BE2C (cell line): ENCODE results near the gene RAI1.

ENCODE experiments used
- DNase-seq: peaks from one replicate; pipeline ENCODE4 v3.0.0-alpha.2; 2020
- H3K27me3 ChIP-seq: fragments of 250-450 bp; sonication (Bioruptor Pico); 2 replicates; pipeline ENCODE4 v1.5.1; 2020; ENCODE audit warnings: mild to moderate bottlenecking
- H3K36me3 ChIP-seq: fragments of 250-450 bp; sonication (Bioruptor Pico); 2 replicates; pipeline ENCODE4 v1.5.1; 2020; ENCODE audit warnings: mild to moderate bottlenecking
- H3K4me1 ChIP-seq: fragments of 250-450 bp; sonication (Bioruptor Pico); 2 replicates; pipeline ENCODE4 v1.5.1; 2020
- H3K4me3 ChIP-seq: 2 replicates; pipeline ENCODE4 v1.5.1; 2011; ENCODE audit warnings: low read depth, low read length
- H3K9me3 ChIP-seq: fragments of 250-450 bp; sonication (Bioruptor Pico); 2 replicates; pipeline ENCODE4 v1.5.1; 2020
- CTCF ChIP-seq: IDR thresholded peaks from 2 replicates; pipeline ENCODE4 v1.5.1; 2012; ENCODE audit warnings: mild to moderate bottlenecking, low read depth, low read length

Gene RAI1

GRCh38 chr17:17817552-17817947, 136.3 kb downstream of the RAI1 start:
- no peak for TF ChIP-seq CTCF
- Histone ChIP-seq H3K4me3 (no peak overlapping the region), H3K36me3 (peaks cover 59% of the 10 kb centered on the region), H3K4me1 (peaks cover 22% of the 10 kb centered on the region), H3K9me3 (no peaks in the 10 kb centered on the region), H3K27me3 (no peaks in the 10 kb centered on the region)
- DNase-seq, result no peak

DNA sequence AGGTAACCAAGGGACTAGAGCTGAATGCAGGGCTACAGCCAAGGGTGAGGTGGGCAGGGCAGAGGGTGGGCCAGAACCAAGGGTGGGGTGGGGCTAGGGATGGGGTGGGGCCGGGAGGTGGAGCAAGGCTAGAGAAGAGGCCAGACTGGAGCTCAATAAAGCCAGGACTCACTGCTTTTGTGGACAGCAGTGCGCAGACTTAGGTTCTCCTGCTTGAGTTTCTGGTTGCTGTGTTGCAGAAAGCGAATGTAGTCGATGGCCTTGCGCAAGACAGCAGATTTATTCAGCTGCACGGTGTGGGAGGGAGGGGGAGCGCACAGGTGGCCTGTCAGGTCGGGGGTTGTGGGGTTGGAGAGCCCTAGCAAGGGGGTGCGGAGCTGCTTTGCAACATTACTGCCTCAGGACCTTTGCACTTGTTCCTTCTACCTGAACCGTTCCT, 136.8 kb downstream of the RAI1 start:
- TF ChIP-seq CTCF, result no peak
- Histone ChIP-seq H3K27me3 (no peaks in the 10 kb centered on the region), H3K36me3 (peaks cover 53% of the 10 kb centered on the region), H3K4me3 (no peak overlapping the region), H3K4me1 (peaks cover 27% of the 10 kb centered on the region), H3K9me3 (no peaks in the 10 kb centered on the region)
- peak; percentile 63 for DNase-seq

DNA sequence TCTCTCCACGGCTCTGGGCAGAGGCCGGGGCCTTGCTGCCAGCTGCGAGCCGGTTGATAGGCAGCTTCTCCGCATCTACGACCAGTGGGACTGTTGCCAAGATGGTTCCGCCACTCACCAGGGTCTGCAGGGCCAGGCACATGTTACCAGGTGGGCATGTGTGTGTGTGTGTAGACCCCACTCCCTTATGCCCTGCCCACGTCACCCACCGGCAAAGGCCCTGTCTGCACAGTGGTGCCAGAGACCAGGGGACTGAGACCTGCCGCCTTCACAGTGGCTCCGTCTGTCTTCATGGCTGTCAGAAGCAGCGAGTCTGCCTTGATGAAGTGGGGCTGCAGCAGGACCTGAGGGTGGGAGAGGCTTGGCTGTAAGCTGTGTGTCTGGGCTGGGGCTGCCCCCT, 137.9 kb downstream of the RAI1 start:
- no peak for DNase-seq
- Histone ChIP-seq H3K36me3 (peaks cover 43% of the 10 kb centered on the region), H3K9me3 (no peaks in the 10 kb centered on the region), H3K27me3 (no peaks in the 10 kb centered on the region), H3K4me3 (no peak overlapping the region), H3K4me1 (peaks cover 28% of the 10 kb centered on the region)
- no peak for TF ChIP-seq CTCF

GRCh38 chr17:17819561-17819995, 138.3 kb downstream of the RAI1 start:
- no peaks in the 10 kb centered on the region for H3K27me3 ChIP-seq
- TF ChIP-seq CTCF, result no peak
- peaks cover 33% of the 10 kb centered on the region for H3K4me1 ChIP-seq
- no peak overlapping the region for H3K4me3 ChIP-seq
- H3K9me3 ChIP-seq, result no peaks in the 10 kb centered on the region
- peaks cover 38% of the 10 kb centered on the region for H3K36me3 ChIP-seq
- peak; percentile 85 for DNase-seq

- Histone ChIP-seq H3K36me3 (peaks cover 34% of the 10 kb centered on the region), H3K27me3 (no peaks in the 10 kb centered on the region), H3K9me3 (no peaks in the 10 kb centered on the region), H3K4me3 (no peak overlapping the region), H3K4me1 (peaks cover 38% of the 10 kb centered on the region)
- TF ChIP-seq CTCF, result no peak
- DNase-seq, result no peak
These were observed 138.8 kb downstream of the RAI1 start for GRCh38 chr17:17820046-17820445.

- H3K9me3 ChIP-seq, result no peaks in the 10 kb centered on the region
These were observed 139.4 kb downstream of the RAI1 start for GRCh38 chr17:17820463-17821158.

More at GRCh38 chr17:17820463-17821158, 139.4 kb downstream of the RAI1 start:
- Histone ChIP-seq H3K36me3 (peaks cover 30% of the 10 kb centered on the region), H3K27me3 (no peaks in the 10 kb centered on the region), H3K4me1 (peaks cover 39% of the 10 kb centered on the region), H3K4me3 (no peak overlapping the region)
- no peak for TF ChIP-seq CTCF
- DNase-seq, result no peak
